ENCODE measurements around the gene GET4.

Gene GET4

DNA sequence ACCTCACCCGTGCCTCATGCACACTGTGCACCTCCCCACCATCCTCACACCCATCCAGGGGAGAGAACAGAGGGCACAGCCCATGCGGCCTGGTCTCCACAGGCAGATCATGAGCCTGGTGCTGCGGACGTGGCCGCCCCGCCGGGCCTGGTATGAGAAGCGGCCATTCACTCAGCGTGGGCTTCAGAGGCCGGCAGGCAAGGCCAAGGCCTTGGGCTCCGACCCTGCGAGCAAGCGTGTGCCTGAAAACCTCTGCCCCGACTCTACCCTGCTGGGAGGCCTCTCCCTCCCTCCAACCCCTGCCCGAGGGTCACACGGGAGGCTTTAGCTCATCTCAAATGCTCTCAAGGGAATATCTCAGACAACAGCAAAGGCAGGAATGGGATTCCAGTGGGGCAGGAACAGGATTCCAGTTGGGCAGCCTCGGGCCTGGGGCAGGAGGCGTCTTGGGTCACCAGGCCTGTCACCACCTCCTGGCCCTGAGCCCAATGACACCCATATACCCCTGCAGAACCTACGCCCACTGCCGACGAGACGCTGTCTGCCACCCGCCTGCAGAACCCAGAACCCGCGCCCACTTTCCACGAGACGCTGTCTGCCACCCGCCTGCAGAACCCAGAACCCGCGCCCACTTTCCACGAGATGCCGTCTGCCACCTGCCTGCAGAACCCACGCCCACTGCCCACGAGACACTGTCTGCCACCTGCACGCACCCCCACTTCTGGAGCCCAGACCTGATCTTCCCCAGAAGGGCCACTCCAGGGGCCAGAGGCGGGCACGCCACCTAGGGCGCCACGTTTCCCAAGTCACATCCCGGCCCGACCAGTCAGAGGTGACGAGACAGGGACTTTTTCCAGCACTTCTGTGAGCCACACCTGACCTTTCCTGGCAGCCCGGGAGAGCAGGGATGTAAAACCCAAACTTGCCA lies 39.2 kb downstream of the GET4 start:
- no peak for DNase-seq
- H3K4me2 ChIP-seq (ENCODE audit: low read depth, low read length), result no peak overlapping the region
- TF ChIP-seq, protein P1, sequence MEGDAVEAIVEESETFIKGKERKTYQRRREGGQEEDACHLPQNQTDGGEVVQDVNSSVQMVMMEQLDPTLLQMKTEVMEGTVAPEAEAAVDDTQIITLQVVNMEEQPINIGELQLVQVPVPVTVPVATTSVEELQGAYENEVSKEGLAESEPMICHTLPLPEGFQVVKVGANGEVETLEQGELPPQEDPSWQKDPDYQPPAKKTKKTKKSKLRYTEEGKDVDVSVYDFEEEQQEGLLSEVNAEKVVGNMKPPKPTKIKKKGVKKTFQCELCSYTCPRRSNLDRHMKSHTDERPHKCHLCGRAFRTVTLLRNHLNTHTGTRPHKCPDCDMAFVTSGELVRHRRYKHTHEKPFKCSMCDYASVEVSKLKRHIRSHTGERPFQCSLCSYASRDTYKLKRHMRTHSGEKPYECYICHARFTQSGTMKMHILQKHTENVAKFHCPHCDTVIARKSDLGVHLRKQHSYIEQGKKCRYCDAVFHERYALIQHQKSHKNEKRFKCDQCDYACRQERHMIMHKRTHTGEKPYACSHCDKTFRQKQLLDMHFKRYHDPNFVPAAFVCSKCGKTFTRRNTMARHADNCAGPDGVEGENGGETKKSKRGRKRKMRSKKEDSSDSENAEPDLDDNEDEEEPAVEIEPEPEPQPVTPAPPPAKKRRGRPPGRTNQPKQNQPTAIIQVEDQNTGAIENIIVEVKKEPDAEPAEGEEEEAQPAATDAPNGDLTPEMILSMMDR (IDR thresholded peaks at IDR 0.05; ENCODE audit: low read length), result no peak
- TF ChIP-seq EZH2 (optimal IDR thresholded peaks at IDR 0.05; ENCODE audit: low read depth, low read length), result no peak
- H3K79me2 ChIP-seq (ENCODE audit: low read length), result no peaks in the 10 kb centered on the region
- H3K9me3 ChIP-seq (replicated peaks; ENCODE audit: insufficient read depth, low read length), result no peaks in the 10 kb centered on the region
- no peak overlapping the region for H3K9ac ChIP-seq (ENCODE audit: low read length)
- no peaks in the 10 kb centered on the region for H3F3A ChIP-seq (ENCODE audit: insufficient read depth, low read length)
- H3K4me3 ChIP-seq (ENCODE audit: low read length), result no peak overlapping the region
- H3K27me3 ChIP-seq (replicated peaks; ENCODE audit: insufficient read depth, low read length), result peaks cover 40% of the 10 kb centered on the region
- H4K20me1 ChIP-seq (ENCODE audit: insufficient read depth, low read length), result no peaks in the 10 kb centered on the region
- no peak overlapping the region for H3K27ac ChIP-seq (ENCODE audit: low read length)
- H2AFZ ChIP-seq (ENCODE audit: low read length), result no peak overlapping the region
- H3K9me2 ChIP-seq (replicated peaks; ENCODE audit: insufficient read depth, low read length), result no peaks in the 10 kb centered on the region
- H3K4me1 ChIP-seq (ENCODE audit: low read length), result no peaks in the 10 kb centered on the region
- no peaks in the 10 kb centered on the region for H3K36me3 ChIP-seq (replicated peaks; ENCODE audit: insufficient read depth, low read length)

DNA sequence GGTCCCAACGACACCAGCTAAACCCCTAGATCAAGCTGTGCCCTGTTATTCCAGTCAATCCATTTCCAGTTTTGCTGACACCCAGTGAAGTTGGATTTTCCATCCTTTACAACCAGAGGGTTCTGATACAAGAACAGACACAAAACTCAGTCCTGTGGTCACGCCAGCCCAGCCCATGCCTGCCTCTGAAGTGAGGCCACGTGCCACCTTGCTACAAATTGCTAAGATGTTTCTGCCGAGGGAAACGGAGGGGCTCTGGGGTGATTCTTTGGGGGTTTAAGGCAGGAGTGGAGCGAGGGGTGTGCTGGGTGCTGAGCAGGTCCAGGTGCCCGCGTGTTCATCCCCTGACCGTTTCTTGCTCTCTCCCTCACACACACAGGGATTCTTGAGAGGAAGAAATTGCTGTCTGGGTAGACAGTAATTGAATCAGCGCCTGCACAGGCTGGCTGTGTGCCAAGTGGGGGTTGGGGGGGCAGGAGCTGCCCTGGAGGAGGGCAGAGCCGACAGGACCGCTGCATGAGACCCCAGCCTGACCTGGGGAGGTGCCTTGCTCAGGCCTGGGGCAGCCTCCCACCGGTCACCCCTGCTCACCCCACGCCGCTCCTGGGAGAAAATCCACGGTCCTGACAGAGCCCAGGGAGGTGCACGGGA lies 40.1 kb downstream of the GET4 start:
- DNase-seq, result no peak
- Histone ChIP-seq H3K9me2 (replicated peaks; ENCODE audit: insufficient read depth, low read length) (no peaks in the 10 kb centered on the region), H3K4me3 (ENCODE audit: low read length) (no peak overlapping the region), H3K27me3 (replicated peaks; ENCODE audit: insufficient read depth, low read length) (peaks cover 48% of the 10 kb centered on the region), H3K9ac (ENCODE audit: low read length) (no peak overlapping the region), H3K27ac (ENCODE audit: low read length) (no peak overlapping the region), H3K36me3 (replicated peaks; ENCODE audit: insufficient read depth, low read length) (no peaks in the 10 kb centered on the region), H3K9me3 (replicated peaks; ENCODE audit: insufficient read depth, low read length) (no peaks in the 10 kb centered on the region), H3K4me2 (ENCODE audit: low read depth, low read length) (no peak overlapping the region), H2AFZ (ENCODE audit: low read length) (no peak overlapping the region), H3F3A (ENCODE audit: insufficient read depth, low read length) (no peaks in the 10 kb centered on the region), H3K79me2 (ENCODE audit: low read length) (no peaks in the 10 kb centered on the region), H4K20me1 (ENCODE audit: insufficient read depth, low read length) (no peaks in the 10 kb centered on the region), H3K4me1 (ENCODE audit: low read length) (no peaks in the 10 kb centered on the region)
- TF ChIP-seq EZH2 (optimal IDR thresholded peaks at IDR 0.05; ENCODE audit: low read depth, low read length) (no peak), EZH2phosphoT487 (IDR thresholded peaks at IDR 0.05; ENCODE audit: low read length) (no peak)
- TF ChIP-seq, protein P1 (IDR thresholded peaks at IDR 0.05; ENCODE audit: low read length), result no peak

DNA sequence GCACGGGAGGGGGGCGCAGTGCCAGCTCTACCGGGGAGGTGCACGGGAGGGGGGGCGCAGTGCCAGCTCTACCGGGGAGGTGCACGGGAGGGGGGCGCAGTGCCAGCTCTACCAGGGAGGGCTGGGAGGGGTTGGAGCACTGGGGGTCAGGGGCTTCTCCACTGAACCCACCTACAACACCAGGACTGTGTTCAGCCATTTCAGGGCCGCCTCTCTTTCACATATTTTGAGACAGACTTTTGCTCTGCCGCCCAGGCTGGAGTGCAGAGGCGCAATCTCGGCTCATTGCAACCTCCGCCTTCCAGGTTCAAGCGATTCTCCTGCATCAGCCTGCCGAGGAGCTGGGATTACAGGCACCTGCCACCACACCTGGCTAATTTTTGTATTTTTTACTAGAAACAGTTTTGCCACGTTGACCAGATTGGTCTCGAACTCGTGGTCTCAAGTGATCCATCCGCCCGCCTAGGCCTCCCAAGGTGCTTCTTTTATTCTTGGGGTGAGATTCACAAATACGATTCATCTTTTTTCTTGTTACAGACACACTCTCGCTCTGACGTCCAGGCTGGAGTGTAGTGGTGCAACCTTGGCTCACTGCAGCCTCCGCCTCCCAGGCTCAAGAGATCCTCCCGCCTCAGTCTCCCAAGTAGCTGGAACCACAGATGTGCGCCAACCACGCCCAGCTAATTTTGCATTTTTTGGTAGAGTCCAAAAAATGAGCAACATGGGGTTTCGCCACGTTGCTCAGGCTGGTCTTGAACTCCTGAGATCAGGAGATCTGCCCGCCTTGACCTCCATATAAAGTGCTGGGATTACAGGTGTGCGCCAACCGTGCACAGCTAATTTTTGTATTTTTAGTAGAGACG lies 41.1 kb downstream of the GET4 start:
- TF ChIP-seq, protein P1 (IDR thresholded peaks at IDR 0.05; ENCODE audit: low read length), result no peak
- no peak for TF ChIP-seq EZH2phosphoT487 (IDR thresholded peaks at IDR 0.05; ENCODE audit: low read length)
- Histone ChIP-seq H3K4me2 (ENCODE audit: low read depth, low read length) (no peak overlapping the region), H3K36me3 (replicated peaks; ENCODE audit: insufficient read depth, low read length) (no peaks in the 10 kb centered on the region)

More for the DNA sequence above, 41.1 kb downstream of the GET4 start:
- Histone ChIP-seq H4K20me1 (ENCODE audit: insufficient read depth, low read length) (no peaks in the 10 kb centered on the region), H3K27me3 (replicated peaks; ENCODE audit: insufficient read depth, low read length) (peaks cover 59% of the 10 kb centered on the region), H3K9me2 (replicated peaks; ENCODE audit: insufficient read depth, low read length) (no peaks in the 10 kb centered on the region), H3K4me1 (ENCODE audit: low read length) (peaks cover 5% of the 10 kb centered on the region; the same call in 1 of the 2 replicates), H3K4me3 (ENCODE audit: low read length) (no peak overlapping the region), H3F3A (ENCODE audit: insufficient read depth, low read length) (no peaks in the 10 kb centered on the region), H3K79me2 (ENCODE audit: low read length) (no peaks in the 10 kb centered on the region), H2AFZ (ENCODE audit: low read length) (no peak overlapping the region), H3K9me3 (replicated peaks; ENCODE audit: insufficient read depth, low read length) (no peaks in the 10 kb centered on the region), H3K9ac (ENCODE audit: low read length) (no peak overlapping the region), H3K27ac (ENCODE audit: low read length) (no peak overlapping the region)
- DNase-seq, result no peak
